Measurements from ENCODE around the gene ATP1B3.
"Not testable (repeated sequence)": the region's sequence is repeated elsewhere in the genome, so short reads cannot be mapped to it uniquely, and the experiment has no call there.

ATP1B3 gene

GRCh38 chr3:141909408-141909807 lies 33.0 kb downstream of the ATP1B3 start:
- no peak for DNase-seq

GRCh38 chr3:141909986-141910385 lies 33.5 kb downstream of the ATP1B3 start:
- DNase-seq: not testable (repeated sequence)

GRCh38 chr3:141913150-141913811 lies 36.8 kb downstream of the ATP1B3 start:
- no peak for DNase-seq

GRCh38 chr3:141914311-141914710 lies 37.9 kb downstream of the ATP1B3 start:
- no peak for DNase-seq

GRCh38 chr3:141915016-141915415 lies 38.6 kb downstream of the ATP1B3 start:
- no peak for DNase-seq

- DNase-seq: no peak
Observed at GRCh38 chr3:141915766-141916165, 39.3 kb downstream of the ATP1B3 start.

- DNase-seq: no peak
Observed at GRCh38 chr3:141920701-141921100, 44.3 kb downstream of the ATP1B3 start.

DNA sequence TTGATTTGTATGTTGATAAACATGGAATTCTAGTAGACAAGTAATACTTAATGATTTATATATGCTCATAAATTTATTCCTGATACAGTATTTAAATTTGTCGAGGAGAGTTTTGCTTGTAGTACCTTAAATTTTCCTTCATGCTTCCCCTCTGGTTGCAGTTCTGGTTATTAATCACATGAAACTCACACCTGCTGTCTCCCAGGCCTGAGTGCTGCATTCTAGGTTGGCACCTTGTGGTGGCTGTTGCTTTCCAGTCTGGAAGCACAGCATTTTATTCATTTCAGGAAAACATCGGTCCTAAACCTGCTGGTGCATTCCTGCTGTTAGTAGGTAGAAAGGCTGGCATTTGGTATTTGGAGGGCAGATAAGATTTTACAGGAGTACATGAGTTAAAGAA lies 44.9 kb downstream of the ATP1B3 start:
- no peak for DNase-seq

DNA sequence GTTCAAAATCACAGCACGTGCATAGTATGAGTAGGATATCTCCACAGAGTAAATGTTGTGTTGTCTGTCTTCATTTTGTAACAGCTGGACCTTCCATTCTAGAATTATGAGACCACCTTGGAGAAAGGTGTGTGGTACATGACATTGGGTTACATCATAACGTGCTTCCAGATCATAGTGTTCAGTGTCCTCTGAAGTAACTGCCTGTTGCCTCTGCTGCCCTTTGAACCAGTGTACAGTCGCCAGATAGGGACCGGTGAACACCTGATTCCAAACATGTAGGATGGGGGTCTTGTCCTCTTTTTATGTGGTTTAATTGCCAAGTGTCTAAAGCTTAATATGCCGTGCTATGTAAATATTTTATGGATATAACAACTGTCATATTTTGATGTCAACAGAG lies 49.2 kb downstream of the ATP1B3 start:
- not testable (repeated sequence) for DNase-seq

GRCh38 chr3:141926929-141927328 lies 50.5 kb downstream of the ATP1B3 start:
- no peak for DNase-seq

- DNase-seq: no peak
Observed at GRCh38 chr3:141928631-141929270, 52.3 kb downstream of the ATP1B3 start.

- no peak for DNase-seq
Observed at GRCh38 chr3:141929341-141929995, 53.0 kb downstream of the ATP1B3 start.

DNA sequence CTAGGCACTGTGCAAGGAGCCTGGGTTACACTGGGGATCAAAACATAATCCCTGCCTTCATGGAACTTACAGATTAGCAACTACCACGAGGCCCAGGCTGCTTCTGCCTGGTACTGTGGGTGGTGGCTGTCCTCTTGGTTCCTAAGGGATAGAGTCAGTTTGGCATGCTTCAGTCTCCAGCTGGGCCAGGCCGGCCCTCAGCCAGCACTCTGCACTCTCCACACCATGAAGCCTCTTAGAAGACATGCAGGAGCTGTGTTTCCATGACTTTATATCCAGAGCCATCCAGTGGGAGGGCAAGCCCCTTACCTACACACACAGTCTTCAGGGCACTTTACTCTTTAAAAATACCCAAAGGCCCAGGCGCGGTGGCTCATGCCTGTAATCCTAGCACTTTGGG lies 54.4 kb downstream of the ATP1B3 start:
- no peak for DNase-seq

- peak; percentile 51 for DNase-seq
Observed at GRCh38 chr3:141933421-141934300, 57.2 kb downstream of the ATP1B3 start.

DNA sequence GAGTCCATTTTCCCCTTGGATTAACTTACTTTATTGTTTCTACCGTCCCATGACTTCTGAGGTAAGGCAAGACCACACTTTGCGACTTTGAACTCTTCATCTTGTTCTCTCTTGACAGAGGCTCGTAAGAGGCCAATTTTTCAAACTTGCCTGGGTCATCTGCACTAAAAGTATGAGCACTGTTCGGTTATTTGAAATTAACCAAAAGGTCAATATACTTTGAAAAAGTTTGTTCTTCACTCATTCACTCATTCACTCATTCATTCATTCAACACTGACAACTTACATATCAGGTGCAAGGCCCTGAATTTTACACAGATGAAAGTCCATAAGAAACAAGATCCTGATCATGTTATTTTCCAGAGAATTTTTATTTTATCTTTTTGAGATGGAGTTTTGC lies 57.9 kb downstream of the ATP1B3 start:
- no peak for DNase-seq

DNA sequence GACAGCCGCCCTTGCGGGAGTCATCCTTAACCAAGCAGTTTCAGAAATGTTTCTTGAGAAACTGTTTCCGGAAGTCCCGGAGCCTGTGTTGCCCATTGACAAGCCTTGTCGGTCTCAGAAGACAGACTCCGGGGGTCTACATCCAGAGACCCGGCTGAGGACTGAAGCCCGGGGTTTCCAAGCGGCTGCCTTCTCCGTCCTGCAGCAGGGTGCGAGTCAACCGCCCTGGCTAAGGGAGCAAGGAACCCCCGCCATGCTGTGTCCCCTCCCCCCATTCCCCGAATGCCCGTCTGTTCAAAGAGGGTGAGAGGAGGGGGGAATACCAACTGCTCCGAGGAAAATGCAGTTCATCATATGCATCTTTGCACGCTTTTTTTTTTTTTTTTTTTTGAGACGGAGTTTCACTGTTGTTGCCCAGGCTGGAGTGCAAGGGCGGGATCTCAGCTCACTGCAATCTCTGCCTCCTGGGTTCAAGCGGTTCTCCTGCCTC lies 61.6 kb downstream of the ATP1B3 start:
- DNase-seq: no peak

DNA sequence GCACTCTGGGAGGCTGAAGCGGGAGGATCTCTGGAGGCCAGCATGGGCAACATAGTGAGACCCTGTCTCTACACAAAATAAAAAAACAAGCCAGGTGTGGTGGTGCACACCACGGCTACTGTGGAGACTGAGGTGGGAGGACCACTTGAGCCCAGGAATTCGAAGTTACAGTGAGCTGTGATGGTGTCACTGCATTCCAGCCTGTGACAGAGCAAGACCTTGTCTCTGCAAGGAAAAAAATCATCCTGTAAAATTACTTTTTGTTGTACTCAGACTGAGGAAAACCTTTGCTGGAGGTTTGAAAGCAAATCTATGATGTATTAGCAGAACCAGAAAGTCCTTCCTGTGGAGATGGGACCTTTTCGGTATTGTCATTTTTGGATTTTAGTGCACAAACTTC lies 63.3 kb downstream of the ATP1B3 start:
- DNase-seq: no peak

GRCh38 chr3:141940194-141940776 lies 63.8 kb downstream of the ATP1B3 start:
- peak; percentile 47 for DNase-seq

DNA sequence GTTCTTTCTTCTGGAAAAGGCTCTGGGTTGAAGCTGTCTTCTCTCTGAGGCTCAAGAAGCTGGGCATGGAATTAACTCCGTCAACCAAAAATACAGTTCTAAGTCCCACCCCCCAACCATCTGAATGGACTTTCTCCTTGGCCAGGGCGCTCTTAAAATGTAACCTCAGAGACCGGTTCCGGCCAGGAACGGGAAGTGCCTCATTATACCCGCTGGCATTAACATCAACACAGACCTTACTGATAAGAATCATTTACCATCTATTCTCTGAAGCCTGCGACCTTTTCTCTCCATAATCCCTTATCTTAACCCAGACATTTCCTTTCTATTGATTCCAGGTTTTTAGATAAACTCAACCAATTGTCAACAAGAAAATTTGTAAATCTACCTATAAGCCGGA lies 64.7 kb downstream of the ATP1B3 start:
- no peak for DNase-seq

DNA sequence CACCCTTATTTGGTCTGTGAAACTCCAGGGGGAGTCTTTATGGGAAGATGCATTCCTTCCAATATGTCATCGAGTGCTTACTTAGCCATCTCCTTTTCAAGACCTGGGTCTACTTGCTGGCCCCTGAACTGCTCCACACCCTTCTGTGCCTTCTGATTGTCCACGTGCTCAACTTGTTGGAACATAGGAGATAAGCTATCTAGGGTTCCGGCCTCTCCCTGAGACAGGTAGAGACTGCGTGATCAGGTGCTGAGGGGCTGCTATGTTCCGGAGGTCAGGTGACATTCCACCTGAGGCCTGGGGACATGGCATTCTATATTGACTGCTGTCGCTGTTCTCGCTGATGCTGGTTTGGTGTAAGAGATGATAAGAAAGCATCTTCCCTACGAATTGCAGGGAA lies 65.6 kb downstream of the ATP1B3 start:
- DNase-seq: no peak

DNA sequence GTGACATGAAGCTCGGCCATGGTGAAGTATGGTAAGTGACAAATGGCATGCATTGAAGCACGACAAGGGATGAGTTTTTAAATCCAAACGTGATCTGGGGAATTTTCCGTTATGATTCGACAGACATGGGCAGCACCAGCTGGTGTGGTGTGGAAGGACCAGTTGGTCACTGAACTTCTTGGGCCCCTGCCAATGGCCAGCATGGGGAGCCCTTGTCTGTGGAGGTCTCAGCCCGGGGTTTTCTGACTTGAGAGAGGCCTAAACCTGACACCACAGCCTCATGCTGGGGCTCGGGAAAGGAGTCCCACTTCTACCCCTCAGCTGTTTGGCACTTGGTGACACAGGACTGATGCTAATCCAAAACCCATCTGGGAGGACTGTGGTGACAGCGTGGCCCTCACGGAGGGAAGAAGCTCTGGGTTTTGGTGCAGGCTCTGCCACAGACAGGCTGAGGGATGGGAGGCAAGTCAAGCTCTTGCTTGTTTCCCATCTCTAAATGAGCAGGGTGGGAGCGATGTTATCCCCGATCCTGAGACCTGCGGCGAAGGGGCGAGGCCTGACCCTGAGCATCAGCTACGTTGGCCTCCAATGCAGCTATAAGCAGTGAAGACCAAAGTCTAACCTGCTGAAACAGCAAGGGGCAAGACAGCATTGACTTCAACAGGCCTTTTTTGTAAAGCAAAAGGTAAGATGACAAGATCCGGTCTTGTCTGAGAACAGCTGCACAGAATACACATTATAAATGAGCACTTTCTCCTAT lies 69.5 kb downstream of the ATP1B3 start:
- DNase-seq: peak; percentile 48

- no peak for DNase-seq
Observed at GRCh38 chr3:141949399-141949798, 73.0 kb downstream of the ATP1B3 start.
